ENCODE data around the gene SNRPB. TPM values are rescaled to one million over a fixed set of nuclear protein-coding genes. Genes with fewer than 3 reads are reported as not detected.

The SNRPB gene
- total RNA-seq, 6 experiments from 2014 or later, result 25.4 to 105 (median 48.1) TPM

DNA sequence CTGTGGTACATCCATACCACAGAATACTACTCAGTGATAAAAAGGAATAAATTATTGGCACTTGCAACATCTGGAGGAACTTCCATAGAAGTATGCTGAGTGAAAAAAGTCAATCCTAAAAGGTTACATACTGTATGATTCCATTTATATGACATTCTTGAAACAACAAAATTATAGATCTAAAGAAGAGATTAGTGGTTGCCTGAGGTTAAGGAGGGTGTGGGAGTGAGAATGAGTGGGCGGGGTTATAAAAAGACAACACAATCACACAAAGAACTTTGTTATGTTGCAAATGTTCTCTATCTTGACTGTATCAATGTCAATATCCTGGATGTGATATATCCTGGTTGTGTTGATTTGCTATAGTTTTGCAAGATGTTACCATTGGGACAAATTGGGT, 21.2 kb downstream of the SNRPB start:
- ATAC-seq, result no peak
- no peaks in the 10 kb centered on the region for H3K9me3 ChIP-seq

DNA sequence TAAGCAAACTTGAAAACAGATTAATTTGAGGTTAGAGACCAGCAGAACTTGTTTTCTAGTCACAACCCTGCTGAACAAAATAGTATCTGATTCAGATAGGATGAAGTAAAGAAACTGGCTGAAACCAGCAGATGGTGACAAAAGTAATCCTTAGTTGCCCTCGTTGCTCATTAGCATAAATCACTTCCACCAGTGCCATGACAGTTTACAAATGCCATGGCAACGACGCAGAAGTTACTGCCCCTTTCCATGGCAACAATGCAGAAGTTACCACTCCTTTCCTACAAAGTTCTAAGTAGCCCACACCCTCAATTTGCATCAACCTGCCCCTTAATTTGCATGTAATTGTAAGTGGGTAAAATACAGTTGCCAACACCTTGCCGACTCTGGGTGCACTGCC, 23.7 kb downstream of the SNRPB start:
- no peak for ATAC-seq
- WGBS (ENCODE audit: insufficient coverage, low coverage, low lambda C conversion rate, missing lambda C conversion rate), result 51% methylated on average over 4 of the region's 4 CpGs
- intact Hi-C loops (cut with DNase I), result no loop called here

More for the DNA sequence above, 21.2 kb downstream of the SNRPB start:
- 71% methylated on average over 1 of the region's 1 CpG for WGBS (ENCODE audit: insufficient coverage, low coverage, low lambda C conversion rate, missing lambda C conversion rate)
- intact Hi-C loops (cut with DNase I), result no loop called here
- Histone ChIP-seq H3K27me3 (no peaks in the 10 kb centered on the region), H3K4me1 (no peaks in the 10 kb centered on the region), H3K36me3 (no peaks in the 10 kb centered on the region), H3K27ac (no peak overlapping the region), H3K4me3 (no peak overlapping the region)
- no peak for DNase-seq
- TF ChIP-seq POLR2A (IDR thresholded peaks at IDR 0.05), result no peak
- TF ChIP-seq, protein P1, sequence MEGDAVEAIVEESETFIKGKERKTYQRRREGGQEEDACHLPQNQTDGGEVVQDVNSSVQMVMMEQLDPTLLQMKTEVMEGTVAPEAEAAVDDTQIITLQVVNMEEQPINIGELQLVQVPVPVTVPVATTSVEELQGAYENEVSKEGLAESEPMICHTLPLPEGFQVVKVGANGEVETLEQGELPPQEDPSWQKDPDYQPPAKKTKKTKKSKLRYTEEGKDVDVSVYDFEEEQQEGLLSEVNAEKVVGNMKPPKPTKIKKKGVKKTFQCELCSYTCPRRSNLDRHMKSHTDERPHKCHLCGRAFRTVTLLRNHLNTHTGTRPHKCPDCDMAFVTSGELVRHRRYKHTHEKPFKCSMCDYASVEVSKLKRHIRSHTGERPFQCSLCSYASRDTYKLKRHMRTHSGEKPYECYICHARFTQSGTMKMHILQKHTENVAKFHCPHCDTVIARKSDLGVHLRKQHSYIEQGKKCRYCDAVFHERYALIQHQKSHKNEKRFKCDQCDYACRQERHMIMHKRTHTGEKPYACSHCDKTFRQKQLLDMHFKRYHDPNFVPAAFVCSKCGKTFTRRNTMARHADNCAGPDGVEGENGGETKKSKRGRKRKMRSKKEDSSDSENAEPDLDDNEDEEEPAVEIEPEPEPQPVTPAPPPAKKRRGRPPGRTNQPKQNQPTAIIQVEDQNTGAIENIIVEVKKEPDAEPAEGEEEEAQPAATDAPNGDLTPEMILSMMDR (IDR thresholded peaks at IDR 0.05), result no peak

DNA sequence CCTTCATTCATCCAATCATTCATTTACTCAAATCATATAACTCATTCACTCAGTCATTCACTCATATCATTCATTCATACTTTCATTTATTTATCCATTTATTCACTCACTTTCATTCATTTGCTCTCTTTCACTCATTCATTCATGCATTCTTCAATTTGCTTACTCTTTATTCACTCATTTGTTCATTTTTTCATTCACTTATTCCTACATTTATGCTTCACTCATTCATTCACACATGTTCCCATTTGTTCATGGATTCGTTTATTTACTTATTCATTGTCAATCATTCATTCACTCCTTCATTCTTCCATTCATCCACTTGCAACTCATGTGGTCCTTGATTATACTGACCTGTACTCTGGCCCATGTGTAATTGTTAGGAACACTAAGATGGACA, 39.4 kb downstream of the SNRPB start:
- no peaks in the 10 kb centered on the region for H3K36me3 ChIP-seq
- intact Hi-C loops (cut with DNase I), result no loop called here
- no peak overlapping the region for H3K4me3 ChIP-seq
- H3K9me3 ChIP-seq, result no peaks in the 10 kb centered on the region
- 5% methylated on average over 1 of the region's 1 CpG for WGBS (ENCODE audit: insufficient coverage, low coverage, low lambda C conversion rate, missing lambda C conversion rate)
- DNase-seq, result no peak
- TF ChIP-seq, protein P1 (IDR thresholded peaks at IDR 0.05), result no peak
- no peak for TF ChIP-seq POLR2A (IDR thresholded peaks at IDR 0.05)
- no peaks in the 10 kb centered on the region for H3K27me3 ChIP-seq
- no peak for ATAC-seq
- H3K4me1 ChIP-seq, result no peaks in the 10 kb centered on the region
- no peak overlapping the region for H3K27ac ChIP-seq

More for the DNA sequence above, 23.7 kb downstream of the SNRPB start:
- TF ChIP-seq, protein P1 (IDR thresholded peaks at IDR 0.05), result no peak
- no peak for TF ChIP-seq POLR2A (IDR thresholded peaks at IDR 0.05)
- Histone ChIP-seq H3K4me1 (no peaks in the 10 kb centered on the region), H3K27ac (no peak overlapping the region), H3K27me3 (no peaks in the 10 kb centered on the region), H3K4me3 (no peak overlapping the region), H3K36me3 (no peaks in the 10 kb centered on the region), H3K9me3 (no peaks in the 10 kb centered on the region)
- DNase-seq, result no peak

DNA sequence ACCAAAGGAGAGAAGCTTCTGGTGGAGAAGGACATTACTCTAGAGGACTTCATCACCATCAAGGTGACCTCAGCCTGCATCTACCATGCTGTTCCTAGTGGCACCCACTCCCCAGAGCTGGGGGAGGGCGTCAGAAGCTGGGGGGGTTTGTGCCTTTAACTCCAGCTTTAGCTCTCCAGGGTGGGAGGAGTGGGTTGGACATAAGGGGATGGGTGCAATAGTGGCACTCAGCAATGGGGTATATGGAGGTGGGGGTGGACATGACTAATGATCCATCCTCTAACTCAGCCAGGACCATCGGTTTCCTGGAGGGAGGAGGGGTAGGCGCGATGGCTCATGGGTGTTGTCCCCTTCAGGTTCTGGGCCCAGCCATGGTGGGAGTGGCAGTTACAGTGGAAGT, 40.1 kb downstream of the SNRPB start:
- ATAC-seq, result no peak
- Histone ChIP-seq H3K9me3 (no peaks in the 10 kb centered on the region), H3K27me3 (no peaks in the 10 kb centered on the region), H3K4me3 (no peak overlapping the region), H3K36me3 (no peaks in the 10 kb centered on the region), H3K27ac (no peak overlapping the region), H3K4me1 (no peaks in the 10 kb centered on the region)
- no peak for DNase-seq
- intact Hi-C loops (cut with DNase I), result no loop called here
- TF ChIP-seq, protein P1 (IDR thresholded peaks at IDR 0.05), result no peak
- no peak for TF ChIP-seq POLR2A (IDR thresholded peaks at IDR 0.05)
- WGBS (ENCODE audit: insufficient coverage, low coverage, low lambda C conversion rate, missing lambda C conversion rate), result 13% methylated on average over 1 of the region's 4 CpGs

DNA sequence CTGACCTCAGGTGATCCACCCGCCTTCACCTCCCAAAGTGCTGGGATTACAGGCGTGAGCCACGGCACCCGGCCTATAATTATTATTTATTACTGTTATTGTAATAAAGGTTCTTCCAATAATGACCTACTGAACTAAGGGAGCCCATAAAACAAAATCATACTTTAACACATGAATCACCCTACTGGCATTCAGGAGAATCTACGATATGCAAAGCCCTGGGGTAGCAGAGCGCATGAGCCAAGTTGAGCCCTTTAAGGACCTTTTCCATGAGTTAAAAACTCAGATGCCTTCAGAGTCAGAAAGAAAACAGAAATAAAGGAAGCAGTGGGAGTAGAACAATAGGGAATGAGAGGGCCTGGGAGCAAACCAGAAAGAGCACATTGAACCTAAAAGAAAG, 41.5 kb downstream of the SNRPB start:
- Histone ChIP-seq H3K27ac (no peak overlapping the region), H3K4me3 (no peak overlapping the region), H3K27me3 (no peaks in the 10 kb centered on the region), H3K36me3 (no peaks in the 10 kb centered on the region), H3K9me3 (no peaks in the 10 kb centered on the region), H3K4me1 (no peaks in the 10 kb centered on the region)
- TF ChIP-seq, protein P1 (IDR thresholded peaks at IDR 0.05), result no peak
- no peak for TF ChIP-seq POLR2A (IDR thresholded peaks at IDR 0.05)
- intact Hi-C loops (cut with DNase I), result no loop called here
- ATAC-seq (no peak), DNase-seq (no peak)
- WGBS (ENCODE audit: insufficient coverage, low coverage, low lambda C conversion rate, missing lambda C conversion rate), result 84% methylated on average over 6 of the region's 6 CpGs

All from right lobe of liver (tissue), 6 donors.